Right atrium auricular region (tissue), 2 donors: ENCODE data around the gene POLR2C. TPM values are rescaled to one million over a fixed set of nuclear protein-coding genes. Genes with fewer than 3 reads are reported as not detected.

Experiments used
- DNase-seq: peaks from one replicate; pipeline ENCODE4 v3.0.0-alpha.2; 2019; ENCODE audit warnings: low spot score
- H3K27ac ChIP-seq, 2 donors: fragments of 200-600 bp; sonication (generic); 1 replicate in 1 of 2; 2 replicates in 1 of 2; pipeline ENCODE4 v1.5.1; 2016 to 2019
- H3K27me3 ChIP-seq, 2 donors: fragments of 200-600 bp; sonication (generic); one replicate each; pipeline versions ENCODE4 v1.5.1 to v1.6.0; 2017 to 2019
- H3K36me3 ChIP-seq: fragments of 200-600 bp; sonication (generic); one replicate; pipeline ENCODE4 v1.5.1; 2016
- H3K4me1 ChIP-seq, 2 donors: fragments of 200-600 bp; sonication (generic); one replicate each; pipeline versions ENCODE4 v1.5.1 to v1.6.0; 2017 to 2019
- H3K4me3 ChIP-seq, 2 donors: fragments of 200-600 bp; sonication (generic); 1 replicate in 1 of 2; 2 replicates in 1 of 2; pipeline ENCODE4 v1.5.1; 2017 to 2019; ENCODE audit warnings: mild to moderate bottlenecking in 1 of 2, moderate library complexity in 1 of 2
- H3K9me3 ChIP-seq, 2 donors: fragments of 200-600 bp; sonication (generic); one replicate each; pipeline ENCODE4 v1.5.1; 2019
- CTCF ChIP-seq, 2 donors: fragments of 200-600 bp; sonication (generic); IDR thresholded peaks; one replicate each; pipeline ENCODE4 v1.5.1; 2019; ENCODE audit warnings: antibody characterized with exemption in 2 of 2
- total RNA-seq, 2 donors: library from RNA; depleted of rRNA; stranded (reverse); fragments of >200 nt; gene quantifications; one replicate each; pipeline ENCODE4 v1.1.0, GENCODE V29; 2016

POLR2C gene
- total RNA-seq, 2 donors from 2014 or later = 76.8 to 86.3 TPM

GRCh38 chr16:57474671-57475661 is 12.5 kb downstream of the POLR2C start:
- Histone ChIP-seq H3K27ac (no peak overlapping the region), H3K9me3 (no peaks in the 10 kb centered on the region), H3K4me3 (no peak overlapping the region), H3K36me3 (peaks cover 48% of the 10 kb centered on the region), H3K4me1 (peaks cover 0 to 60% of the 10 kb centered on the region in 2 donors), H3K27me3 (no peaks in the 10 kb centered on the region)
- no peak for DNase-seq
- TF ChIP-seq CTCF (IDR thresholded peaks at IDR 0.05) = no peak

- no peaks in the 10 kb centered on the region for H3K27me3 ChIP-seq
- no peak overlapping the region for H3K4me3 ChIP-seq
- H3K4me1 ChIP-seq = peaks cover 0 to 60% of the 10 kb centered on the region in 2 donors
- TF ChIP-seq CTCF (IDR thresholded peaks at IDR 0.05) = peak; percentile 27 to 62
- H3K27ac ChIP-seq = no peak overlapping the region
- no peak for DNase-seq
- H3K36me3 ChIP-seq = peaks cover 40% of the 10 kb centered on the region
- no peaks in the 10 kb centered on the region for H3K9me3 ChIP-seq
These were observed 13.3 kb downstream of the POLR2C start for GRCh38 chr16:57475711-57476339.

- H3K36me3 ChIP-seq = peaks cover 31% of the 10 kb centered on the region
- no peaks in the 10 kb centered on the region for H3K27me3 ChIP-seq
- peaks cover 0 to 54% of the 10 kb centered on the region in 2 donors for H3K4me1 ChIP-seq
- no peak for TF ChIP-seq CTCF (IDR thresholded peaks at IDR 0.05)
- no peaks in the 10 kb centered on the region for H3K9me3 ChIP-seq
- H3K27ac ChIP-seq = no peak overlapping the region
- DNase-seq = no peak
- H3K4me3 ChIP-seq = no peak overlapping the region
These were observed 14.3 kb downstream of the POLR2C start for GRCh38 chr16:57476546-57477410.

- Histone ChIP-seq H3K9me3 (no peaks in the 10 kb centered on the region), H3K27ac (no peak overlapping the region), H3K36me3 (peaks cover 22% of the 10 kb centered on the region), H3K4me3 (no peak overlapping the region), H3K27me3 (no peaks in the 10 kb centered on the region), H3K4me1 (peaks cover 0 to 52% of the 10 kb centered on the region in 2 donors)
- no peak for TF ChIP-seq CTCF (IDR thresholded peaks at IDR 0.05)
- DNase-seq = no peak
These were observed 15.2 kb downstream of the POLR2C start for GRCh38 chr16:57477531-57478202.
